Aorta (tissue), 5 donors: ENCODE data around the gene NUBP2. TPM values are rescaled to one million over a fixed set of nuclear protein-coding genes. Genes with fewer than 3 reads are reported as not detected.
A peak's percentile ranks its signal among the peaks of the same experiment; 100 is the strongest.

Source experiments
- ATAC-seq: fragments of 200-7000 bp; cut with Tn5 transposase; one replicate; pipeline ENCODE4 v1.9.1; 2022; ENCODE audit warnings: moderate library complexity; ENCODE audit not compliant: low FRiP score
- DNase-seq, 2 donors: peaks; one replicate each; pipeline ENCODE4 v3.0.0-alpha.2; 2020
- H3K27ac ChIP-seq, 2 donors: one replicate each; pipeline ENCODE4 v1.5.1; 2013; ENCODE audit warnings: low read length in 2 of 2, mild to moderate bottlenecking in 2 of 2, moderate library complexity in 2 of 2, control low read depth in 1 of 2, inconsistent platforms in 1 of 2, low read depth in 1 of 2
- H3K27me3 ChIP-seq, 2 donors: one replicate each; pipeline ENCODE4 v1.6.1; 2013; ENCODE audit warnings: control low read depth in 1 of 2, low read length in 1 of 2, mild to moderate bottlenecking in 1 of 2, moderate library complexity in 1 of 2; ENCODE audit not compliant: insufficient read depth in 2 of 2, control insufficient read depth in 1 of 2
- H3K36me3 ChIP-seq, 2 donors: one replicate each; pipeline ENCODE4 v1.6.1; 2013; ENCODE audit warnings: control low read depth in 1 of 2, low read length in 1 of 2, mild to moderate bottlenecking in 1 of 2; ENCODE audit not compliant: insufficient read depth in 2 of 2, control insufficient read depth in 1 of 2
- H3K4me1 ChIP-seq, 2 donors: one replicate each; pipeline ENCODE4 v1.6.1; 2013; ENCODE audit warnings: low read length in 2 of 2, control low read depth in 1 of 2, mild to moderate bottlenecking in 1 of 2, moderate library complexity in 1 of 2; ENCODE audit not compliant: insufficient read depth in 2 of 2, control insufficient read depth in 1 of 2
- H3K4me3 ChIP-seq, 2 donors: one replicate each; pipeline ENCODE4 v1.5.1; 2013; ENCODE audit warnings: low read length in 2 of 2, control low read depth in 1 of 2, mild to moderate bottlenecking in 1 of 2
- H3K9me3 ChIP-seq: one replicate; pipeline ENCODE4 v1.6.1; 2013; ENCODE audit warnings: mild to moderate bottlenecking, low read length; ENCODE audit not compliant: control insufficient read depth
- WGBS, 2 donors: extraction: QIAGEN DNeasy Blood & Tissue Kit; methylation state at CpG; one replicate each; pipeline ENCODE4 v1.1.7; 2013; 5-methylcytosine and 5-hydroxymethylcytosine counted together
- intact Hi-C, 2 donors: fragments of 100-400 bp; cut with DNase I; formaldehyde crosslinking; loops; one replicate each; pipeline versions ENCODE4 v1.14.2 to v1.15.0; 2022
- polyA plus RNA-seq, 2 donors: library from polyadenylated mRNA; stranded (reverse); fragments of 200-250 nt; gene quantifications; one replicate each; pipeline ENCODE4 v1.2.3, GENCODE V29; 2013
- total RNA-seq, 2 donors: library from RNA; stranded (reverse); fragmentation: NEBNext Ultra II Directional; extraction: Animal tissue kit (Norgen Biotek cat#: 25700); gene quantifications; one replicate each; pipeline ENCODE4 v1.2.1, GENCODE V29; 2021
- donor health status: healthy with polysubstance abuse.
- donor health status: Bipolar disorder and iron deficiency.
- donor health status: DM: no; HTN: no; CAD: no.
- donor health status: DM: no; HTN: no; CAD: no.
- donor health status: DM: yes; HTN: yes; CAD: no.

NUBP2 gene
- total and polyA plus RNA-seq, 4 donors: 30.7 to 92.4 (median 44.1) TPM

DNA sequence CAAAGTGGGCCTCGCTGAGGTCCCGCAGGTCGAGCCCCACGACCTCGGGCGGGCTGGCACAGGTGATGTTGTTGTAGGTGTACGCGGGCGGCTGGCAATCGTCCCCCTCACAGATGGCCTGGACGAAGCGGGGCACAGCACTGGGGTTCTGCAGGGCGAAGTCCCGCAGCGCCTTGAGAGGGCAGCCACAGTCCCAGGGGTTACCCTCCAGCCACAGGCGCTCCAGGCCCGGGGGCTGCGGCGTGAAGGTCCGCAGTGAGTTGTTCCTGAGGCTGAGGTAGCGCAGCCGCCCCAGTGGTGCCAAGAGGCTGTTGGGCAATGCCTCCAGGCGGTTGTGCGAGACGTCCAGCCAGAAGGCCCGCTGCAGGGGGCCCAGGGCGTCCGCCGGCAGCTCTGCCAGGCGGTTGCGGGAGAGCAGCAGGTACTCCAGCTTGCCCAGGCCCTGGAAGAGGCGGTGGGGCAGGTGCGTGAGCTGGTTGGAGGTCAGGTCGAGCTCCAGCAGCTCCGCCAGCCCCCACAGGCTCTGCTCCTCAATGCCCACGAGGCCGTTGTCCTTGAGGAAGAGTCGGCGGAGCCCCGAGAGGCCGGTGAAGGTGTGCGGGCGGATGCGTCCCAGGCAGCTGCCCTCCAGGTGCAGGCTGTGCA, 8.0 kb downstream of the NUBP2 start:
- Histone ChIP-seq H3K27me3 (no peaks in the 10 kb centered on the region), H3K9me3 (no peaks in the 10 kb centered on the region), H3K4me3 (no peak overlapping the region), H3K4me1 (no peaks in the 10 kb centered on the region), H3K27ac (no peak overlapping the region), H3K36me3 (no peaks in the 10 kb centered on the region)
- WGBS, 2 donors: 94% methylated on average over 38 to 44 of the region's 44 CpGs
- peak; percentile 42 to 61 for DNase-seq
- no peak for ATAC-seq
- intact Hi-C loops: no loop called here

DNA sequence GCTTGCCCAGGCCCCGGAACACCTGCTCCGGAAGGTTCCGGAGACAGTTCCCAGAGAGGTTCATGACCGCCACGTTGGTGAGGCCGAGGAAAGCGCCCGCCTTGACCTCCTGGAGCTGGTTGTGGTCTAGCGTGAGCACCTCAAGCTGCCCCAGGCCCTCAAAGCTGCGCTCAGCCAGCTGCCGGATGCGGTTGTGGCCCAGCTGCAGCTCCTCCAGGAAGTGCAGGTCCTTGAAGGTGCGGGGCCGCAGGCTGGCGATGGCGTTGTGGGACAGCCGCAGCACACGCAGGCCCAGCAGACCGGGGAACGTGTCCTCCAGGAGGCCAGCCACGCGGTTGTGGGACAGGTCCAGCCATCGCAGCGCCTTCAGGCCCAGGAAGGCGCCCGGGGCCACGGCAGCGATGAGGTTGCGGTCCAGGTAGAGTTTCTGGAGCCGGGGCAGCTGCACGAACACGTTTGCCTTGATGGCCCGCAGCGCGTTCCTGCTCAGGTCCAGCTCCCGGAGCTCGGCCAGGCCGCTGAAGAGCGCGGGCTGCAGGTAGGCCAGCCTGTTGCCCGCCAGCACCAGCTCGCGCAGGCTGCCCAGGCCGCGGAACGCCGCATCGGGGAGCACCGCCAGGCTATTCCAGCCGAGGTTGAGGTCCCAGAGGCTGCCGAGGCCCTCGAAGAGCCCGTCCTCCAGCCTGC, 8.6 kb downstream of the NUBP2 start:
- 94 to 95% methylated on average over 48 to 53 of the region's 53 CpGs for WGBS, 2 donors
- Histone ChIP-seq H3K36me3 (no peaks in the 10 kb centered on the region), H3K27me3 (no peaks in the 10 kb centered on the region), H3K4me3 (no peak overlapping the region), H3K4me1 (no peaks in the 10 kb centered on the region), H3K27ac (no peak overlapping the region), H3K9me3 (no peaks in the 10 kb centered on the region)
- ATAC-seq (no peak), DNase-seq (peak; percentile 45 to 73)
- intact Hi-C loops: no loop called here

DNA sequence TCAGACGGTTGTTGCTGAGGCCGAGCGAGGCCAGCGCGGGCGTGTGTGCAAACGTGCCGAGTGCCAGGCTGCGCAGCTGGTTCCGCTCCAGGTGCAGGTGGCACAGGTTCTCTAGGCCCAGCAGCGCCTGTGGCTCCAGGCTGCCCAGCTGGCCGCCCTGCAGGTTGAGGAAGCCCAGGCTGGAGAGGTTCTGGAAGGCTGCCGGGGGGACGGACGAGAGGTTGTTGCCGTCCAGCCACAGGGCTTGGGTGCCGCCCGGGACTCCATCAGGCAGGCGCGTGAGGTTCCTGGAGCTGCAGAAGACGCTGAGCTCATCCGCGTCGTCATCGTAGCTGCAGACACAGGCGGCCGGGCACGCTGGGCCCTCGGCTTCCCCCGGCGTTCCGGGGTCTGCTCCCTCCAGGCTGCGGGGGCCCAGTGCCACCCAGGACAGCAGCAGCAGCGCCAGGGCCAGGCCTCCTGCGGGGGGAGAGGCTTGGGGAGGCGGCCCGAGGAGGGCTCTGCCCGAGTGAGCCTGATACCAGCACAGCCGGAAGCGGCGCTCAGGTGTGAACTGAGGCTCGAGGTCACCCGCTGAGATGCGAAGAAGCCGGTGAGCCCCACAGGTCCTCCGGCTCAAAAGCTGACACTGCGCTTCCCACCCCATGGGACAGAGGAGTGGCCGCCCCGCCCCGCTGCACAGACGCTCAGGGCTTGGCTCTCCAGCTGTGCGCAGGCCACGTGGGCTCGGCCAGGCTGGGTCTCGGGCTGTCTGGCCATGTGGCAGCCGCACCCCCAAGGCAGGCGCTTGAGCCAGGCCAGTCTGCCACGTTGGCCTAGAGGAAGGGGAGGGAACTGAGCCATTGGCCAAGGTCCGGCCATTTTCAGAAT, 9.4 kb downstream of the NUBP2 start:
- no peaks in the 10 kb centered on the region for H3K36me3 ChIP-seq
- ATAC-seq: no peak
- intact Hi-C loops: no loop called here
- H3K9me3 ChIP-seq: no peaks in the 10 kb centered on the region
- peak; percentile 41 to 76 for DNase-seq
- WGBS, 2 donors: 84 to 85% methylated on average over 57 to 59 of the region's 59 CpGs
- H3K4me1 ChIP-seq: no peaks in the 10 kb centered on the region
- H3K4me3 ChIP-seq: no peak overlapping the region
- H3K27ac ChIP-seq: no peak overlapping the region
- no peaks in the 10 kb centered on the region for H3K27me3 ChIP-seq

DNA sequence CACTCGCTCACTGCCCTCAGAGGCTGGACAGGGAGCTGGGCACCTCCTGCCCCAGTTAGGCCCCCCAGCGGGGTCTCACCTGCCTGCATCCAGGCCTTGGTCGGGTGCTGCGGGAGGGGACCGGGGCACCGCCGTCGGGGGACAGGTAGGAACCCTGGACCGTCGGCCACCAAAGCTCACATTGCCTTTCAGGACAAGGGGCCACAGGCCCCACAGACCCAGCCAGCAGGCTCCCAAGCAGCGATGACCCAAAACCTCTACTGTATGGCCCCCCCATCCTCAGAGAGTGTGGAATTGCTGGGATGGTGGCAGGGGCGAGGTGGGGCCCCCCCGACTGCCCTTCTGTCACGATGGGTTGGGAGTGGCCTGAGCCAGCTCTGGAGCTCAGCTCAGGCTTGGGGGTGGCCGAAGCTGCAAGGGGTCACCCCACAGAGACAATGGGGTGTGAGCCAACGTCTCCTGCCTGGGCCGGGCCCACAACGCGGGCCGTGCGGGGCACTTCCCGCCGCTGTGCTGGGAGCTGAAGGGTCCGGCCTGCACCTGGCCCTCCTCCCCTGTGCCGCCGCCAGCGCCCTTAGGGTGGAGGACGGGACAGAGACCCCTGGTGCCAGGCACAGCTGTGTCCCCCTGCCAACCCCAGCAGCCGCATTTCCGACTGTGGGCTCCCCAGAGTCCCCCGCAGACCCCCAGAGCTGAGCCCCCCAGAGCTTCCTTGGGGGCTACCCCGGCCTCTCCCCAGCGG, 10.2 kb downstream of the NUBP2 start:
- H3K9me3 ChIP-seq: peaks cover under 1% of the 10 kb centered on the region
- ATAC-seq: no peak
- intact Hi-C loops: no loop called here
- peak; percentile 45 to 73 for DNase-seq
- WGBS, 2 donors: 86 to 89% methylated on average over 28 to 33 of the region's 33 CpGs
- H3K36me3 ChIP-seq: no peaks in the 10 kb centered on the region
- no peak overlapping the region for H3K4me3 ChIP-seq
- H3K27me3 ChIP-seq: no peaks in the 10 kb centered on the region
- H3K4me1 ChIP-seq: no peaks in the 10 kb centered on the region
- H3K27ac ChIP-seq: no peak overlapping the region

DNA sequence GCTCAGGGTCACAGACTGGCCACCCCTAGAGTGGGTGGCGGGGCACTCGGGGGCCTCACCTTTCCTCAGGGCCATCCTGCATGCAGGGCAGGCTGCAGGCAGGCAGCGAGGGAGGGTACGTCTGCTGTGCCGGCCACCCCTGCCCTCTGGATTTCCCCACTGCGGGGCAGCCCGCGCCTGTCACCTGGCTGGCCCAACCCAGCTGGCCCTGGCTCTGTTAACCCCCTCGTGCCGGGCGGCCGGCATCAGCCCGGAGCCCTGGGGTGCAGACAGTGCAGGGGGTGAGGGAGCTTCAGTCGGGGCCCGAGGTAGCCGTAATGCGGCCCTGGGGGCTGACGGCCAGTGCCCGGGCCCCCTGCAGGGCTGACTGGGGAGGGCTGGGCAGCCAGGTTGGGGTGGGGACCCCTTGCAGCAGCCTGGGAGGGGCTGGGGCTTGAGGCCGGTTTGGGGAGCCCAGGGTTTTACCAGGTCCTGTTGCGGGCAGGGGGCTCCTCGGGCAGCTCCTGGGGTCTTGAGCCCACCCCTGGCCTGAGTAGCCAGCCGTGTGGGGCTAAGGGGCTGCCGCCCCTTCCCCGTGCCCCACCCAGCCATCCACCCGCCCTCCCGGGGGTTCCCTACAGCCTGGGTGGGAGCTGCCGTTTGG, 10.9 kb downstream of the NUBP2 start, which contains the start of gene IGFALS:
Gene IGFALS, minus strand, starts transcription at position 128 of the 643 bp plus-strand sequence. Its CDS starts 53 bp downstream, at position 75.
- WGBS, 2 donors: 59 to 60% methylated on average over 21 to 28 of the region's 28 CpGs
- intact Hi-C loops: no loop called here
- ATAC-seq (no peak), DNase-seq (peak in 1 of 2 donors; percentile 72)
- no peak within 1 kb of the TSS for H3K4me3 ChIP-seq
- peaks cover 2% of the 10 kb centered on the region for H3K9me3 ChIP-seq
- no peak within 1 kb of the TSS for H3K27ac ChIP-seq
- no peaks in the 10 kb centered on the region for H3K36me3 ChIP-seq
- no peaks in the 10 kb centered on the region for H3K27me3 ChIP-seq
- H3K4me1 ChIP-seq: no peaks in the 10 kb centered on the region

DNA sequence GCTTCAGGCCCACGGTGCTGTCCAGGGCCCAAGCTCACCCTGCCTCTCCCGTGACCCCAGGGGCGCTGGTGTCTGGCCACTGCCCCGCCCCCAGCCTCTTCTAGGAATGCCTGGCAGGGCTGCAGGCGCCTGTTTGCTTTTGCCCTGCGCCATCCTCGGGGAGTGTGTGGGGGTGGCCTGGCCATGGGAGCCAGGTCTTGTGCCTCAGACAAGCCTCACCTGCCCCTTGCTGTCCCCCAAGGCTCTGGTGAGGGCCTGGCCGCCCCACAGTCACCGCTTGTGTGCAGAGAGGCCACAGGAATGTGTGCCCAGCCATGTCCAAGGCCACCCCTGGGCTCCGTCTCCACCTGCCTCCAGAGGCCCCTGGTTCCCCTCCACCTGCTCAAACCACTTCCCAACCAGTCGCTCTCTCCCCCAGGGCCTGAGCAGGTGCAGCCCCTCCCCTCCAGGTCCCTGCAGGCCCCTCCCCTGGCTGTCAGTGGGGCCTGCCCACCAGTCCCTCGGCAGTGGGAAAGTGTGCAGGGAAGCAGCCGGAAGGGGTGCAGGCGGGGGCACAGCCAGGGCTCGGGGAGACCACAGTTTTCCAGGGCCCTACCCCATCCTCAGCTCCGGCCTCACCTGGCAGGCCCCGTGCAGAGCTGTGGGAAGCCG, 11.6 kb downstream of the NUBP2 start:
- DNase-seq: peak in 1 of 2 donors; percentile 70
- Histone ChIP-seq H3K27ac (no peak overlapping the region), H3K4me1 (no peaks in the 10 kb centered on the region), H3K36me3 (no peaks in the 10 kb centered on the region), H3K4me3 (no peak overlapping the region), H3K27me3 (no peaks in the 10 kb centered on the region), H3K9me3 (peaks cover 2% of the 10 kb centered on the region)
- no peak for ATAC-seq
- WGBS, 2 donors: 47 to 56% methylated on average over 18 of the region's 18 CpGs
- intact Hi-C loops: no loop called here

DNA sequence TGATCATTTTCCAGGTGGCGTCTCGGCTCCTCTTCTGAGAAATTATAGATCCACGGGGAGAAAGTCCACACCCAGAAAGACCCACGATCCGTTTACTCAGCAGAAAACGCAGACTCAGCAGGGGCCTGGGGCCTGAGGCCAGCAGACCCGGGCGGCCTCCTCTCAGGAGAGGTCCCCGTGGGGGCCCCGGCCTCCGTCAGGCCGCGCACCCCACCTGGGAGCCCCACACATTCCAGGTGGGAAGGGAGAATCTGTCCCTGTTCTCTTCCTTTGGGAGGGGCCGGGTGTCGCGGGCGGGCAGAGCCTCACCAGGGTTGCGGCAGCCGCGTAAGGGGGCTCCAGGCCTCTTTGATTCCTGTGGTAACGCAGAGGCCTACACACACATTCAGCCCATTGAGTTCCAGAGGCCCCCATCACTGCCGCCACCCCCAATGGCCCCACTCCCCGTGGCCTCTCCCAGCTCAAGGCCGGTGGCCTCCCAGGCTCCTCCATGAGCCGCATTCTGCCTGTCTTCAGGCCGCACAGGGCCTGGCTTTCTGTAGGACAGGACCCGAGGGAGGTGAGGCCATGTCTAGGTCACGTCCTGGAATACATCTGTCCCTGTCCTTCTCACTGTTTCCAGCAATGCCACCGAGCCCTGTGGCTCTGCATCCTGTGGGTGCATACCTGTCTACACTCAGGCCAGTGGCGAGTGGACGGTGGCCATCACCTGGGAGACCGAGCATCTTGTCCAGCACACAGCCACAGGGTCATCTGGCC, 12.3 kb downstream of the NUBP2 start:
- H3K27ac ChIP-seq: no peak overlapping the region
- 80% methylated on average over 32 of the region's 32 CpGs for whole genome bisulfite sequencing, 2 donors
- H3K4me1 ChIP-seq: no peaks in the 10 kb centered on the region
- DNase-seq: peak in 1 of 2 donors; percentile 66
- ATAC-seq: no peak
- H3K9me3 ChIP-seq: peaks cover 2% of the 10 kb centered on the region
- no peak overlapping the region for H3K4me3 ChIP-seq
- intact Hi-C loops: no loop called here
- H3K27me3 ChIP-seq: no peaks in the 10 kb centered on the region
- no peaks in the 10 kb centered on the region for H3K36me3 ChIP-seq
